GM12872 (cell line): Measurements from ENCODE around the gene ARHGEF7.

Source experiments
- TF ChIP-seq, protein P1 (sequence below): IDR thresholded peaks from 3 replicates; pipeline ENCODE4 v1.5.1; 2011; ENCODE audit warnings: low read depth, mild to moderate bottlenecking, low read length, moderate library complexity; ENCODE audit not compliant: insufficient read depth

ARHGEF7 gene

DNA sequence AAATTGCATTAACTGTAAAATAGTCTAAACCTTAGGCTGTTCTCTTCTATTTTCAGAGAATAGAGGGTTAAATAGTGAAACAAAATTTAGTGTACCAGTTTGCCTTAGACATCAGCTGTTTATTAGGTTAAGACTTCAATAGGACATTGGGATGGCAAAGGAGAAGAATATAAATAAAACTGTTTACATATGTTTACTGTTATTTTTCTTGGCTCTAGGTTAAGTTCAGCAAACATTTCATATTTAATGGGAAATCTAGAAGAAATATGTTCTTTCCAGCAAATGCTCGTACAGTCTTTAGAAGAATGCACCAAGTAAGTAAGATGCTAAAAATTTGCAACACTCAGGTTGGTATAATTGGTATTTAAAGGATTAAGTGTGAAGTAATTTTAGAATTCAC is 128.9 kb downstream of the ARHGEF7 start:
- TF ChIP-seq, protein P1, sequence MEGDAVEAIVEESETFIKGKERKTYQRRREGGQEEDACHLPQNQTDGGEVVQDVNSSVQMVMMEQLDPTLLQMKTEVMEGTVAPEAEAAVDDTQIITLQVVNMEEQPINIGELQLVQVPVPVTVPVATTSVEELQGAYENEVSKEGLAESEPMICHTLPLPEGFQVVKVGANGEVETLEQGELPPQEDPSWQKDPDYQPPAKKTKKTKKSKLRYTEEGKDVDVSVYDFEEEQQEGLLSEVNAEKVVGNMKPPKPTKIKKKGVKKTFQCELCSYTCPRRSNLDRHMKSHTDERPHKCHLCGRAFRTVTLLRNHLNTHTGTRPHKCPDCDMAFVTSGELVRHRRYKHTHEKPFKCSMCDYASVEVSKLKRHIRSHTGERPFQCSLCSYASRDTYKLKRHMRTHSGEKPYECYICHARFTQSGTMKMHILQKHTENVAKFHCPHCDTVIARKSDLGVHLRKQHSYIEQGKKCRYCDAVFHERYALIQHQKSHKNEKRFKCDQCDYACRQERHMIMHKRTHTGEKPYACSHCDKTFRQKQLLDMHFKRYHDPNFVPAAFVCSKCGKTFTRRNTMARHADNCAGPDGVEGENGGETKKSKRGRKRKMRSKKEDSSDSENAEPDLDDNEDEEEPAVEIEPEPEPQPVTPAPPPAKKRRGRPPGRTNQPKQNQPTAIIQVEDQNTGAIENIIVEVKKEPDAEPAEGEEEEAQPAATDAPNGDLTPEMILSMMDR = no peak

DNA sequence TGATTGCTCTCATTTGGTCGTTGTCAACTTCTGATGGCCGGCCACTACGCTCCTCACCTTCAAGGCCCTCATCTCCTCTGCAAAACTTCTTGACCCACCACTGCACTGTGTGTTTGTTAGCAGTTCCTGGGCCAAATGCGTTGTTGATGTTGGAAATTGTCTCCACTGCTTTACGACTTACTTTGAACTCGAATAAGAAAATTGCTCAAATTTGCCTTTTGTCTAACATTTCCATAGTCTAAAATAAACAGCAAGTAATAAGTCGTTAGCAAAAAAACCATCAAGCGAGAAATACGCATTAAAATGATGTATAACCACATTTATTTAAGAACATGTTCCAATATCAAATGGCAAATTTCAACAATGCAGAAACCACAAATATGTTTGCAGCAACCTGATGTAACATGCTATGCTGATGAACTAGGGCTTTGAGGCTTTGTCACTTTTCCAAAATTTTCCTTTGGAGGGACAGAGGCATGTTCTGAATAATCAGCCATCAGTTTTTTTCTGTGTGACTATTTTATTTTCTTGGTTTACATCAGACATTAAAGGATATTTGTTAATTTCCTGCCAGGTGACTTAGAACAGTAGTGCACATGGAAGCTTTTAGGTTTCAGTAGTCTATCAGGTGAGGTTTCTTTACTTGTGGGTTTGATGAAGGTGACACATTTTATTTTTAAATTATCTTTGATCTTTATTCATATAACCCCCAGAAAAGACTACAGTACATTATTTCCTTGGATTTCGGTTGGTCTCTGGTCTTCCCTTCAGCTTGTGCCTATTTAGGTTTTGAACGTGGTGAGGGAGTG is 130.7 kb downstream of the ARHGEF7 start:
- TF ChIP-seq, protein P1 = no peak

DNA sequence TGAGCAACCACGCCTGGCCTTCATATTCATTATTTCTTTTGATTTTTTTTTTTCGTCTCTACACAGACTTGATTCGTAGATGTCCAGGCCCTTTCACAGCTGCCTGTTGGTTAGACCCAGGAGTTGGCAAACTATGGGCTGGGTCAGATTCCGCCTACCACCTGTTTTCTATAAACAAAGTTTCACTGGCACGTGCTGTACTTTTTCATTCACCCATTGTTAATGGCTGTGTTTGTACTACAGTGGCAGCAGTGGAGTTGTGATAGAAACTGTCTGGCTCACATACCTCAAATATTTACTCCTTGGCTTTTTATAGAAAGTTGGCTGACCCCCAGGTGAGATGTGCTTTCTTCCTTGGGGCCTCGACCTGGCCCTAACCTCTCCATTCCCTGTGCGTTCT is 132.4 kb downstream of the ARHGEF7 start:
- TF ChIP-seq, protein P1 = no peak

GRCh38 chr13:111248822-111249221 is 133.7 kb downstream of the ARHGEF7 start:
- TF ChIP-seq, protein P1 = no peak

GRCh38 chr13:111249637-111250360 is 134.7 kb downstream of the ARHGEF7 start:
- TF ChIP-seq, protein P1 = no peak

DNA sequence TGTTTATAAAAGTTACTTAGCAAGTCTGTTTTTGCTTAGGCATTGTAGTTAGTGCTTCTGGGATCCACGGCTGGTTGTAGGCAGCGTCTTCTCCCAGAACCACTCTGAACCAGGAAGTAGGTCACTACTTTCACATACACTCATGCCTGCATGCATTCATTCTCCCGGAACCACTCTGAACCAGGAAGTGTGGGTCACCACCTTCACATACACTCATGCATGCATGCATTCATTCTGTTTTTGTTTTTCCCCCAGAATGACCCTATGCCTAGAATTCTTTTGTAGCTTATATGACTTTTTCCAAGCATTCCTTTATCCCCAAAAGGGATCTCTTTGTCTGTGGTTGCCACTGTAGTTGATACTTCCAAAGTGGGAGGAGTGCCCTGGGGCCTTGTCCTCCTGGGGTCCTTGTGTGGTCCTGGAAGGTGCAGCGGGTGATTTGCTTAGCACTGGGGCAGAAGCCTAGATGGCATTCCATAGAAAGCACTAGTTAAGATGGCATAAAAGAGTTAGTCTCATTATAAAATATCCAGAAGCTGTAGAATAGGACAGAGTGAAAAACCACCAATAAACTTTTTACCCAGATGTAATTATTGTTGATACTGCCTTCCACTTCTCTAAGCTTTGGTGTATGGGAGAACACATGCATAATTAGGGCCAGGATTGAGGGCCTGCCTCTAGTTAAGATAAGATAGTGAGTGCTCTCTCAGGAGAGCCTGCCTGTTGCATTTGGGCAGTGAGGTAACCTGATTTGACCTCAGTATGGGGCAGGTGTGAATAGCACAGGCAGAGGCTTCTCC is 136.7 kb downstream of the ARHGEF7 start:
- TF ChIP-seq, protein P1 = no peak
